A549 (cell line): ENCODE results near the gene MEIKIN. TPM values are rescaled to one million over a fixed set of nuclear protein-coding genes. Genes with fewer than 3 reads are reported as not detected.

ENCODE experiments used
- ATAC-seq, 2 experiments: fragments of 200-7000 bp in 1 of 2; fragments of >200 bp in 1 of 2; cut with Nextera tagmentation in 1 of 2; cut with Tn5 transposase in 1 of 2; 3 replicates each; pipeline versions ENCODE4 v1.8.0 to v1.9.1; 2018 to 2020; ENCODE audit warnings: mild to moderate bottlenecking in 1 of 2, moderate library complexity in 1 of 2
- CTCF ChIA-PET: fragments of 300-600 bp; sonication (Branson Sonifier 250); formaldehyde crosslinking; extraction: SDS; loops from one replicate; lab custom pipeline; 2021; ENCODE audit warnings: antibody characterized with exemption, inconsistent platforms; lab: Yijun Ruan, JAX
- POLR2A ChIA-PET: fragments of 350-600 bp; formaldehyde crosslinking; extraction: SDS; loops from one replicate; lab custom pipeline; 2021; ENCODE audit warnings: antibody characterized with exemption, inconsistent platforms; lab: Yijun Ruan, JAX
- DNase-seq, 2 experiments: peaks; one replicate each; pipeline versions ENCODE4 v3.0.0 to v3.0.0-alpha.2; 2011 to 2016; ENCODE audit warnings: low read depth in 1 of 2, low spot score in 1 of 2
- FAIRE-seq: peaks from 2 replicates; lab custom pipeline; 2011; peaks lifted over from hg19 to GRCh38; lab: Jason Lieb, UNC
- H3K27ac ChIP-seq, 2 experiments: fragments of >200 bp; sonication (Bioruptor Twin); formaldehyde crosslinking; 3 replicates each; pipeline ENCODE4 v1.5.1; 2016 to 2017
- H3K4me1 ChIP-seq: fragments of >200 bp; sonication (Bioruptor Twin); formaldehyde crosslinking; 3 replicates; pipeline ENCODE4 v1.6.1; 2016
- H3K4me2 ChIP-seq: fragments of >200 bp; sonication (Bioruptor Twin); formaldehyde crosslinking; 3 replicates; pipeline ENCODE4 v1.6.1; 2016
- H3K4me3 ChIP-seq: fragments of >200 bp; sonication (Bioruptor Twin); formaldehyde crosslinking; 3 replicates; pipeline ENCODE4 v1.5.1; 2016
- H3K9me3 ChIP-seq: fragments of >200 bp; sonication (Bioruptor Twin); formaldehyde crosslinking; 3 replicates; pipeline ENCODE4 v1.6.1; 2016
- CBX2 ChIP-seq: fragments of 200-600 bp; sonication (generic); IDR thresholded peaks from 2 replicates; pipeline ENCODE4 v1.6.1; 2016; ENCODE audit warnings: low read depth, mild to moderate bottlenecking, borderline replicate concordance
- CBX8 ChIP-seq: fragments of 200-600 bp; sonication (generic); IDR thresholded peaks from 2 replicates; pipeline ENCODE4 v1.6.1; 2016
- CHD4 ChIP-seq: fragments of 200-600 bp; sonication (generic); IDR thresholded peaks from 2 replicates; pipeline ENCODE4 v1.6.1; 2016; ENCODE audit warnings: antibody characterized with exemption, mild to moderate bottlenecking, borderline replicate concordance
- EHF ChIP-seq: fragments of 250-450 bp; sonication (Bioruptor Pico); IDR thresholded peaks from 2 replicates; pipeline ENCODE4 v1.5.0; 2020; ENCODE audit warnings: mild to moderate bottlenecking
- EP300 ChIP-seq, 2 experiments: fragments of >200 bp; sonication (Bioruptor Twin); formaldehyde crosslinking; IDR thresholded peaks; 2 replicates in 1 of 2; 3 replicates in 1 of 2; pipeline ENCODE4 v1.6.1; 2016 to 2017
- FOSL2 ChIP-seq, 2 experiments: fragments of 450-650 bp in 1 of 2; fragments of >200 bp in 1 of 2; sonication (Bioruptor Twin) in 1 of 2; formaldehyde crosslinking; IDR thresholded peaks; 2 replicates each; pipeline versions ENCODE4 v1.5.0 to v1.6.1; 2016 to 2020; ENCODE audit warnings: mild to moderate bottlenecking in 1 of 2, moderate library complexity in 1 of 2
- FOXS1 ChIP-seq: fragments of 250-450 bp; sonication (Bioruptor Pico); IDR thresholded peaks from 2 replicates; pipeline ENCODE4 v1.5.0; 2020; ENCODE audit warnings: mild to moderate bottlenecking, moderate library complexity
- GATA3 ChIP-seq: IDR thresholded peaks from 2 replicates; pipeline ENCODE4 v1.6.1; 2012; ENCODE audit warnings: borderline replicate concordance
- HDAC2 ChIP-seq: fragments of 200-600 bp; sonication (generic); IDR thresholded peaks from 2 replicates; pipeline ENCODE4 v1.6.1; 2016
- HEYL ChIP-seq: fragments of 250-450 bp; sonication (Bioruptor Pico); IDR thresholded peaks from 2 replicates; pipeline ENCODE4 v1.8.0; 2021; ENCODE audit warnings: mild to moderate bottlenecking, moderate library complexity
- JUN ChIP-seq, 2 experiments: fragments of >200 bp; sonication (Bioruptor Twin); formaldehyde crosslinking; IDR thresholded peaks; 2 replicates in 1 of 2; 3 replicates in 1 of 2; pipeline ENCODE4 v1.6.1; 2016 to 2017
- KDM1A ChIP-seq: fragments of 200-600 bp; sonication (generic); IDR thresholded peaks from 2 replicates; pipeline ENCODE4 v1.6.1; 2016; ENCODE audit warnings: low read depth, mild to moderate bottlenecking
- MAFK ChIP-seq: fragments of 450-650 bp; IDR thresholded peaks from 2 replicates; pipeline ENCODE4 v1.6.1; 2014; ENCODE audit not compliant: partially characterized antibody
- NFE2L2 ChIP-seq: fragments of 150-350 bp; conservative IDR thresholded peaks from 2 replicates; pipeline ENCODE4 v1.6.1; 2014; ENCODE audit warnings: low read length
- NPAS2 ChIP-seq: fragments of 250-450 bp; sonication (Bioruptor Pico); IDR thresholded peaks from 2 replicates; pipeline ENCODE4 v1.8.0; 2022; ENCODE audit warnings: mild to moderate bottlenecking, moderate library complexity, borderline replicate concordance
- NR3C1 ChIP-seq: fragments of >200 bp; sonication (Bioruptor Twin); formaldehyde crosslinking; IDR thresholded peaks from 3 replicates; pipeline ENCODE4 v1.6.1; 2017
- POLR2AphosphoS2 ChIP-seq: conservative IDR thresholded peaks from 2 replicates; pipeline ENCODE4 v1.6.1; 2012; ENCODE audit warnings: low read length, improper control_type of control experiment, inconsistent platforms
- TP53 ChIP-seq: fragments of 250-450 bp; sonication (Bioruptor Pico); IDR thresholded peaks from 2 replicates; pipeline ENCODE4 v1.5.0; 2021; ENCODE audit warnings: mild to moderate bottlenecking, moderate library complexity
- USF2 ChIP-seq: fragments of 450-650 bp; IDR thresholded peaks from 2 replicates; pipeline ENCODE4 v1.6.1; 2014; ENCODE audit warnings: antibody characterized with exemption
- ZNF302 ChIP-seq: fragments of 250-450 bp; sonication (Bioruptor Pico); IDR thresholded peaks from 2 replicates; pipeline ENCODE4 v1.9.0; 2021; ENCODE audit warnings: inconsistent platforms, mild to moderate bottlenecking, moderate library complexity
- WGBS: methylation state at CpG from one replicate; pipeline ENCODE4 v1.1.6; 2017; ENCODE audit errors: missing lambda C conversion rate; 5-methylcytosine and 5-hydroxymethylcytosine counted together
- polyA plus RNA-seq, 4 experiments: library from polyadenylated mRNA; depleted of rRNA in 3 of 4; stranded (reverse); fragments of >200 nt; fragmentation: RNase III in 1 of 4; extraction: RNeasy Plus Mini Kit Qiagen cat#74134 plus additional on column Dnase treatment in 1 of 4; gene quantifications; 2 replicates in 3 of 4; 3 replicates in 1 of 4; pipeline ENCODE4 v1.2.3, GENCODE V29; 2011 to 2017
- TF ChIP-seq, protein P1 (sequence below): fragments of 250-450 bp; sonication (Bioruptor Pico); IDR thresholded peaks from 2 replicates; pipeline ENCODE4 v1.5.0; 2020; ENCODE audit warnings: low read depth, mild to moderate bottlenecking, moderate library complexity
- TF ChIP-seq, protein P2 (sequence below): IDR thresholded peaks from 2 replicates; pipeline ENCODE4 v1.6.1; 2012; ENCODE audit warnings: low read depth, borderline replicate concordance

MEIKIN gene
- polyA plus RNA-seq, 2 of the 4 experiments (the other 2 are of a cell fraction), result not detected

DNA sequence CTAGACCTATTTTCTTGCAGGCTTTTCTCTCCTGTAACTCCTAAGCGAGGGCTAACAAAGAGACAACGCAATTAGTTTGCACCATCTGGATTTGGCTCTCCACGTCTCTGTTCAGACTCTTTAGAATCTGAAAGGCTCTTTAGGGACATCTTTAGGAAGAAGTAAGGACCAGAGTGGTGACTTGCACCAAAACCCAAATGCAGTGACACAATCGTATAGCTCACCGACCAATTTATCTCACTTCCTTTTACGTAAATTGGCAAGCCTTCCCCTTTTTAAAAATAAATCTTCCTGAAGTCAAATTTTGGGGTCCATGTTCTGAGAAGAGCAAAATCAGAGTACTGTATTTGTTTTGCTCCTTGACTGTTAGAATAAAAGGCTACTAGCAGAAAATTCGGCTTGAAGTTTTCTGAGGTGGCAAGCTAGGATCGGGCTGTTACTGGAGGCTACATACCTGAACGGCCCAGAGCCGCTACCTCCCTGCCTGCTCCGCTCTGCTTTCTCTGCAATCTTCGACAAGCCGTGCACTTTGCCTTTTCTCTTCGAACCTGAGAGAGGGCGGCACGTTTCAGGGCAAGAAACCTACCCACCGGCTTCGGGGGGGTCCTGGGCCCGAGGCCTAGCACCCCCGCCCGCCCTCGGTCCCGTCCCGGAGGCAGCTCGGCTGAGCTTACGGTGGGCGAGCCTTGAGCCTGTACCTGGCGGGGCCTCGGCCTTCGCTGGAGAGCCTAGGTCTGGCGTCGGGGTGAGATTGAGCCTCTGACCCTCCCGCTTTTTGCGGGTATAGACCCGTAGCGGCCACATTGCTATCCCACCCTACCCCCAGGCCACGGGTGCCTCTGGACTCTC is 537 bp downstream of the MEIKIN start:
- Histone ChIP-seq H3K9me3 (no peaks in the 10 kb centered on the region), H3K4me3 (no peak overlapping the region), H3K27ac (no peak overlapping the region), H3K4me2 (no peak overlapping the region), H3K4me1 (no peaks in the 10 kb centered on the region)
- no peak for ATAC-seq
- DNase-seq, result no peak
- ChIA-PET CTCF (no interaction called here), POLR2A (no interaction called here)
- no peak for FAIRE-seq
- WGBS, result 84% methylated on average over 21 of the region's 37 CpGs
- TF ChIP-seq ZNF302 (CRISPR knock-in tag), result no peak
- no peak for TF ChIP-seq USF2

DNA sequence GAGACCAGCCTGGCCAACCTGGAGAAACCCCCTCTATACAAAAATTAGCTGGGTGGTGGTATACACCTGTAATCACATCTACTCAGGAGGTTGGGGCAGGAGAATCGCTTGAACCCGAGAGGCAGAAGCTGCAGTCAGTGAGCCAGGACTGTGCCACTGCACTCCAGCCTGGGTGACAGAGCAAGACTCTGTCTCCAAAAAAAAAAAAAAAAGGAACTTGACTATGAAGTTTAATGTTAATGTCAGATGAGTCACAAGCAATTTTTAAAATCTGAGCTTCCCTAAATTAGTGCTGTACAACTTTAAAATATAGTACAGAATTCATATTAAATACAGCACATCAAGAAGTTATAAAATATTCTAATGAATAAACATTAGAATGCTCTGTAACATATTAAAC is 1.5 kb downstream of the MEIKIN start:
- ChIA-PET POLR2A (no interaction called here), CTCF (no interaction called here)

GRCh38 chr5:131942016-131942415 is 3.4 kb downstream of the MEIKIN start:
- TF ChIP-seq NFE2L2 (no peak), HEYL (CRISPR knock-in tag) (no peak), EP300 (IDR thresholded peaks at IDR 0.05) (no peak), HDAC2 (no peak), CBX2 (no peak), JUN (IDR thresholded peaks at IDR 0.05) (no peak), TP53 (CRISPR knock-in tag) (no peak), FOSL2 (IDR thresholded peaks at IDR 0.05) (no peak), FOSL2 (CRISPR knock-in tag; IDR thresholded peaks at IDR 0.05) (no peak), KDM1A (no peak), EHF (CRISPR knock-in tag) (no peak), MAFK (no peak), NPAS2 (no peak)
- TF ChIP-seq, all 56 proteins: peak for 0
- H3K4me3 ChIP-seq, result no peak overlapping the region
- H3K4me2 ChIP-seq, result no peak overlapping the region
- POLR2A ChIA-PET, result no interaction called here
- ATAC-seq (no peak), FAIRE-seq (peak; percentile 81), DNase-seq (no peak)
- H3K4me1 ChIP-seq, result no peaks in the 10 kb centered on the region
- CTCF ChIA-PET, result no interaction called here
- no peak overlapping the region for H3K27ac ChIP-seq
- no peaks in the 10 kb centered on the region for H3K9me3 ChIP-seq

More for the DNA sequence above, 1.5 kb downstream of the MEIKIN start:
- H3K9me3 ChIP-seq, result no peaks in the 10 kb centered on the region
- 75% methylated on average over 2 of the region's 2 CpGs for WGBS
- FAIRE-seq, result no peak
- H3K27ac ChIP-seq, result no peak overlapping the region
- TF ChIP-seq, protein P1, sequence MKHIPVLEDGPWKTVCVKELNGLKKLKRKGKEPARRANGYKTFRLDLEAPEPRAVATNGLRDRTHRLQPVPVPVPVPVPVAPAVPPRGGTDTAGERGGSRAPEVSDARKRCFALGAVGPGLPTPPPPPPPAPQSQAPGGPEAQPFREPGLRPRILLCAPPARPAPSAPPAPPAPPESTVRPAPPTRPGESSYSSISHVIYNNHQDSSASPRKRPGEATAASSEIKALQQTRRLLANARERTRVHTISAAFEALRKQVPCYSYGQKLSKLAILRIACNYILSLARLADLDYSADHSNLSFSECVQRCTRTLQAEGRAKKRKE (CRISPR knock-in tag), result no peak
- no peak for TF ChIP-seq GATA3
- TF ChIP-seq CBX8, result no peak
- TF ChIP-seq FOXS1 (CRISPR knock-in tag), result no peak
- no peak for TF ChIP-seq CHD4
- no peak for TF ChIP-seq NR3C1
- TF ChIP-seq, protein P2, sequence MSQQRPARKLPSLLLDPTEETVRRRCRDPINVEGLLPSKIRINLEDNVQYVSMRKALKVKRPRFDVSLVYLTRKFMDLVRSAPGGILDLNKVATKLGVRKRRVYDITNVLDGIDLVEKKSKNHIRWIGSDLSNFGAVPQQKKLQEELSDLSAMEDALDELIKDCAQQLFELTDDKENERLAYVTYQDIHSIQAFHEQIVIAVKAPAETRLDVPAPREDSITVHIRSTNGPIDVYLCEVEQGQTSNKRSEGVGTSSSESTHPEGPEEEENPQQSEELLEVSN, result no peak
- no peak for TF ChIP-seq POLR2AphosphoS2
- no peak for TF ChIP-seq HEYL (CRISPR knock-in tag)
- no peak overlapping the region for H3K4me2 ChIP-seq
- ATAC-seq, result no peak
- no peak overlapping the region for H3K4me3 ChIP-seq
- H3K4me1 ChIP-seq, result no peaks in the 10 kb centered on the region
- DNase-seq, result no peak
